Ascending aorta (tissue), 2 donors: Measurements from ENCODE around the gene PDCD1LG2. TPM values are rescaled to one million over a fixed set of nuclear protein-coding genes. Genes with fewer than 3 reads are reported as not detected.

Source experiments
- DNase-seq, 2 donors: peaks; one replicate each; pipeline ENCODE4 v3.0.0-alpha.2; 2019; ENCODE audit warnings: low spot score in 2 of 2
- H3K27ac ChIP-seq, 2 donors: fragments of 200-600 bp; sonication (generic); one replicate each; pipeline ENCODE4 v1.5.1; 2016 to 2017; ENCODE audit warnings: mild to moderate bottlenecking in 1 of 2
- H3K27me3 ChIP-seq: fragments of 200-600 bp; sonication (generic); one replicate; pipeline ENCODE4 v1.5.1; 2017
- H3K36me3 ChIP-seq, 2 donors: fragments of 200-600 bp; sonication (generic); one replicate each; pipeline ENCODE4 v1.5.1; 2016
- H3K4me1 ChIP-seq, 2 donors: fragments of 200-600 bp; sonication (generic); one replicate each; pipeline ENCODE4 v1.5.1; 2016 to 2017; ENCODE audit warnings: mild to moderate bottlenecking in 1 of 2
- H3K4me3 ChIP-seq, 2 donors: fragments of 200-600 bp; sonication (generic); one replicate each; pipeline ENCODE4 v1.5.1; 2016 to 2017; ENCODE audit warnings: mild to moderate bottlenecking in 1 of 2
- H3K9me3 ChIP-seq, 2 donors: fragments of 200-600 bp; sonication (generic); one replicate each; pipeline ENCODE4 v1.5.1; 2016
- CTCF ChIP-seq, 3 experiments: fragments of 200-600 bp in 2 of 3; fragments of 450-650 bp in 1 of 3; sonication (generic) in 2 of 3; IDR thresholded peaks; one replicate each; pipeline ENCODE4 v1.5.1; 2016 to 2019; ENCODE audit warnings: antibody characterized with exemption in 3 of 3, mild to moderate bottlenecking in 1 of 3, moderate library complexity in 1 of 3
- intact Hi-C: fragments of 100-400 bp; cut with DNase I; formaldehyde crosslinking; loops from one replicate; pipeline ENCODE4 v1.15.1; 2023
- total RNA-seq: library from RNA; depleted of rRNA; stranded (reverse); fragments of >200 nt; gene quantifications from one replicate; pipeline ENCODE4 v1.1.0, GENCODE V29; 2016

The PDCD1LG2 gene
- total RNA-seq, 1 donor from 2014 or later = 1.1 TPM

- no peaks in the 10 kb centered on the region for H3K27me3 ChIP-seq
- no peak for TF ChIP-seq CTCF (IDR thresholded peaks at IDR 0.05)
- no peaks in the 10 kb centered on the region for H3K9me3 ChIP-seq
- intact Hi-C loops = loop anchor here (10.0 kb wide), 1 partner anchor 63 kb away; no protein-coding TSS in a partner anchor
- peaks cover 0 to 13% of the 10 kb centered on the region in 2 donors for H3K4me1 ChIP-seq
- H3K4me3 ChIP-seq = no peak overlapping the region
- DNase-seq = no peak
- no peaks in the 10 kb centered on the region for H3K36me3 ChIP-seq
- H3K27ac ChIP-seq = peak overlapping the region; percentile 48 to 56
Measured at GRCh38 chr9:5612185-5612530, 101.8 kb downstream of the PDCD1LG2 start.

GRCh38 chr9:5614192-5614591, 103.9 kb downstream of the PDCD1LG2 start:
- Histone ChIP-seq H3K4me1 (peaks cover 0 to 11% of the 10 kb centered on the region in 2 donors), H3K27ac (no peak overlapping the region), H3K4me3 (no peak overlapping the region), H3K9me3 (no peaks in the 10 kb centered on the region), H3K27me3 (no peaks in the 10 kb centered on the region), H3K36me3 (no peaks in the 10 kb centered on the region)
- intact Hi-C loops = loop anchor here (10.0 kb wide), 1 partner anchor 61 kb away; no protein-coding TSS in a partner anchor
- no peak for TF ChIP-seq CTCF (IDR thresholded peaks at IDR 0.05)
- DNase-seq = no peak

- DNase-seq = no peak
- Histone ChIP-seq H3K27me3 (no peaks in the 10 kb centered on the region), H3K36me3 (no peaks in the 10 kb centered on the region), H3K27ac (no peak overlapping the region), H3K4me1 (peaks cover 0 to 11% of the 10 kb centered on the region in 2 donors), H3K4me3 (no peak overlapping the region), H3K9me3 (no peaks in the 10 kb centered on the region)
- intact Hi-C loops = loop anchor here (10.0 kb wide), 1 partner anchor 60 kb away; no protein-coding TSS in a partner anchor
- TF ChIP-seq CTCF (IDR thresholded peaks at IDR 0.05) = no peak
Measured at GRCh38 chr9:5614985-5615384, 104.7 kb downstream of the PDCD1LG2 start.

- Histone ChIP-seq H3K36me3 (no peaks in the 10 kb centered on the region), H3K27me3 (no peaks in the 10 kb centered on the region), H3K4me1 (peaks cover 0 to 17% of the 10 kb centered on the region in 2 donors), H3K9me3 (no peaks in the 10 kb centered on the region), H3K27ac (no peak overlapping the region), H3K4me3 (no peak overlapping the region)
- intact Hi-C loops = loop anchor here (10.0 kb wide), 1 partner anchor 57 kb away; no protein-coding TSS in a partner anchor
- no peak for TF ChIP-seq CTCF (IDR thresholded peaks at IDR 0.05)
- DNase-seq = no peak
Measured at GRCh38 chr9:5617749-5618148, 107.4 kb downstream of the PDCD1LG2 start.

- no peak for DNase-seq
- H3K36me3 ChIP-seq = no peaks in the 10 kb centered on the region
- H3K27ac ChIP-seq = peak overlapping the region; percentile 49 to 82
- intact Hi-C loops = loop anchor here (10.0 kb wide), 2 partner anchors 636 to 794 kb away; partner anchors contain the start of genes JAK2 and UHRF2
- H3K4me3 ChIP-seq = no peak overlapping the region
- TF ChIP-seq CTCF (IDR thresholded peaks at IDR 0.05) = no peak
- H3K9me3 ChIP-seq = no peaks in the 10 kb centered on the region
- H3K27me3 ChIP-seq = no peaks in the 10 kb centered on the region
- peaks cover 0 to 30% of the 10 kb centered on the region in 2 donors for H3K4me1 ChIP-seq
Measured at GRCh38 chr9:5620494-5620893, 110.2 kb downstream of the PDCD1LG2 start.

Other genes with a start within 250 kb of the PDCD1LG2 start
- not detected for gene RLN2, start 205.8 kb upstream of the PDCD1LG2 start, total RNA-seq
- gene RLN1, start 170.7 kb upstream of the PDCD1LG2 start, total RNA-seq = not detected
- gene PLGRKT, start 72.6 kb upstream of the PDCD1LG2 start, total RNA-seq = not detected
- 23.8 TPM for gene CD274, start 60.0 kb upstream of the PDCD1LG2 start, total RNA-seq
- gene RIC1, start 118.6 kb downstream of the PDCD1LG2 start, total RNA-seq = 46.7 TPM